Rectal smooth muscle tissue (tissue), 1 donor: Measurements from ENCODE around the gene CLP1.
A peak's percentile ranks its signal among the peaks of the same experiment; 100 is the strongest.

ENCODE experiments used
- H3K27ac ChIP-seq: one replicate; pipeline ENCODE4 v1.7.0; 2013; ENCODE audit warnings: low read depth, low read length, inconsistent platforms
- H3K27me3 ChIP-seq: one replicate; pipeline ENCODE4 v1.7.0; 2013; ENCODE audit warnings: low read length; ENCODE audit not compliant: control insufficient read depth, insufficient read depth
- H3K36me3 ChIP-seq: one replicate; pipeline ENCODE4 v1.7.0; 2013; ENCODE audit warnings: low read length; ENCODE audit not compliant: control insufficient read depth, insufficient read depth
- H3K4me1 ChIP-seq: one replicate; pipeline ENCODE4 v1.7.0; 2013; ENCODE audit warnings: low read length; ENCODE audit not compliant: control insufficient read depth, insufficient read depth
- H3K4me3 ChIP-seq: one replicate; pipeline ENCODE4 v1.7.0; 2013; ENCODE audit warnings: low read length
- H3K9ac ChIP-seq: one replicate; pipeline ENCODE4 v1.7.0; 2013; ENCODE audit warnings: low read length

CLP1 gene

GRCh38 chr11:57657194-57658022, at the start of gene CLP1:
Gene CLP1, plus strand, starts transcription at chr11:57657762. Its CDS starts 1,715 bp downstream, at chr11:57659477.
- Histone ChIP-seq H3K9ac (peak within 1 kb of the TSS; percentile 74), H3K4me3 (peak within 1 kb of the TSS; percentile 87), H3K27ac (peak within 1 kb of the TSS; percentile 92), H3K36me3 (peaks cover 8% of the 10 kb centered on the region), H3K4me1 (peaks cover 2% of the 10 kb centered on the region), H3K27me3 (no peaks in the 10 kb centered on the region)

GRCh38 chr11:57610170-57610569, 47.4 kb upstream of the CLP1 start:
- Histone ChIP-seq H3K27ac (no peak overlapping the region), H3K36me3 (no peaks in the 10 kb centered on the region), H3K27me3 (no peaks in the 10 kb centered on the region), H3K4me1 (no peaks in the 10 kb centered on the region), H3K4me3 (no peak overlapping the region), H3K9ac (no peak overlapping the region)

GRCh38 chr11:57614234-57614772, 43.3 kb upstream of the CLP1 start:
- H3K4me1 ChIP-seq = no peaks in the 10 kb centered on the region
- no peak overlapping the region for H3K4me3 ChIP-seq
- H3K27ac ChIP-seq = no peak overlapping the region
- H3K9ac ChIP-seq = no peak overlapping the region
- no peaks in the 10 kb centered on the region for H3K36me3 ChIP-seq
- no peaks in the 10 kb centered on the region for H3K27me3 ChIP-seq

- no peaks in the 10 kb centered on the region for H3K4me1 ChIP-seq
- no peaks in the 10 kb centered on the region for H3K36me3 ChIP-seq
- no peak overlapping the region for H3K9ac ChIP-seq
- no peak overlapping the region for H3K4me3 ChIP-seq
- no peaks in the 10 kb centered on the region for H3K27me3 ChIP-seq
- H3K27ac ChIP-seq = no peak overlapping the region
These were observed 42.3 kb upstream of the CLP1 start for GRCh38 chr11:57615308-57615707.

DNA sequence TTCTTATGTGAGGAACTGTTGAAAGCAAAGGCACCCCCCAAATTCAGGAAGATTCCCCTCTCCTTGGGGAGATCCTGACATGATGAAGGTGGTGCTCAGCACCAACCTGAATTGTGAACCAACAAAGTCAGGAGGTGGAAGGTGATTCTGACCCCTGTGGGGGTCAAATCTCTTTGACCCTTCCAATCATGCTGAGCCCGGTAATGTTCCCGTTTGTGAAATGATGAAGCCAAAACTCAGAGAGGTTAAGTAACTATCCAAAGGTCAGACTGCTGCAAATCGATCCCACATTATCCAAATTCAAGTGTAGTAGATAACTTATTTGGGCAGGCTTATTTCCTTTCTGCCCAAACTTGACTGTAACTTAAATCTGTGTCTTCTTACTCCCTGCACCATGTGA, 41.0 kb upstream of the CLP1 start:
- no peaks in the 10 kb centered on the region for H3K4me1 ChIP-seq
- no peaks in the 10 kb centered on the region for H3K36me3 ChIP-seq
- no peaks in the 10 kb centered on the region for H3K27me3 ChIP-seq
- no peak overlapping the region for H3K27ac ChIP-seq
- H3K9ac ChIP-seq = no peak overlapping the region
- H3K4me3 ChIP-seq = no peak overlapping the region

GRCh38 chr11:57618438-57618837, 39.1 kb upstream of the CLP1 start:
- no peak overlapping the region for H3K27ac ChIP-seq
- H3K36me3 ChIP-seq = no peaks in the 10 kb centered on the region

DNA sequence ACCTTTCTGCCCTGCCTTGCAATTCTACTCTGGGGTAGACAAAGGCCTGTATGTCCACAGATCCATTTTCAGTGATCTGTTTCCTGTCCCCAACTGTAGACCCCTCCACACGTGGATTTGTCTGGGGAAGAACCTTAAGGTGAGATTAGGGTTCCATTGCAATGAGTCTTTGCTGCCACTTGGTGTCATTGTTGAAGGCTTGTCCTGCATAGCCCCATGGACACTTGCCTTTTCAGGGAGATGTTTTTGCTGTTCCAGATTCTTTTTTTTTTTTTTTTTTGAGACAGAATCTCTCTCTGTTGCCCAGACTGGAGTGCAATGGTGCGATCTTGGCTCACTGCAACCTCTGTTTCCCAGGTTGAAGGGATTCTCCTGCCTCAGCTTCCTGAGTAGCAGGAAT, 38.2 kb upstream of the CLP1 start:
- Histone ChIP-seq H3K27ac (no peak overlapping the region), H3K4me3 (no peak overlapping the region), H3K4me1 (no peaks in the 10 kb centered on the region), H3K36me3 (no peaks in the 10 kb centered on the region), H3K27me3 (no peaks in the 10 kb centered on the region), H3K9ac (no peak overlapping the region)

More at GRCh38 chr11:57618438-57618837, 39.1 kb upstream of the CLP1 start:
- no peak overlapping the region for H3K4me3 ChIP-seq
- no peaks in the 10 kb centered on the region for H3K27me3 ChIP-seq
- no peaks in the 10 kb centered on the region for H3K4me1 ChIP-seq
- H3K9ac ChIP-seq = no peak overlapping the region

GRCh38 chr11:57620467-57620866, 37.1 kb upstream of the CLP1 start:
- Histone ChIP-seq H3K27me3 (no peaks in the 10 kb centered on the region), H3K36me3 (no peaks in the 10 kb centered on the region), H3K4me3 (no peak overlapping the region), H3K4me1 (no peaks in the 10 kb centered on the region), H3K27ac (no peak overlapping the region), H3K9ac (no peak overlapping the region)

GRCh38 chr11:57622263-57622662, 35.3 kb upstream of the CLP1 start:
- Histone ChIP-seq H3K27me3 (no peaks in the 10 kb centered on the region), H3K27ac (no peak overlapping the region), H3K36me3 (no peaks in the 10 kb centered on the region), H3K9ac (no peak overlapping the region), H3K4me3 (no peak overlapping the region), H3K4me1 (no peaks in the 10 kb centered on the region)

- Histone ChIP-seq H3K4me1 (no peaks in the 10 kb centered on the region), H3K27ac (no peak overlapping the region), H3K36me3 (no peaks in the 10 kb centered on the region), H3K27me3 (no peaks in the 10 kb centered on the region), H3K9ac (no peak overlapping the region), H3K4me3 (no peak overlapping the region)
These were observed 32.7 kb upstream of the CLP1 start for GRCh38 chr11:57624864-57625263.

- H3K9ac ChIP-seq = no peak overlapping the region
- H3K27ac ChIP-seq = no peak overlapping the region
- H3K36me3 ChIP-seq = no peaks in the 10 kb centered on the region
- no peak overlapping the region for H3K4me3 ChIP-seq
- no peaks in the 10 kb centered on the region for H3K4me1 ChIP-seq
- peaks cover 5% of the 10 kb centered on the region for H3K27me3 ChIP-seq
These were observed 30.7 kb upstream of the CLP1 start for GRCh38 chr11:57626895-57627294.

GRCh38 chr11:57630171-57630570, 27.4 kb upstream of the CLP1 start:
- H3K9ac ChIP-seq = no peak overlapping the region
- no peaks in the 10 kb centered on the region for H3K4me1 ChIP-seq
- no peaks in the 10 kb centered on the region for H3K36me3 ChIP-seq
- no peak overlapping the region for H3K27ac ChIP-seq
- no peak overlapping the region for H3K4me3 ChIP-seq
- peaks cover 5% of the 10 kb centered on the region for H3K27me3 ChIP-seq

- H3K36me3 ChIP-seq = no peaks in the 10 kb centered on the region
- peaks cover 5% of the 10 kb centered on the region for H3K27me3 ChIP-seq
- H3K4me1 ChIP-seq = no peaks in the 10 kb centered on the region
- no peak overlapping the region for H3K9ac ChIP-seq
- no peak overlapping the region for H3K4me3 ChIP-seq
- no peak overlapping the region for H3K27ac ChIP-seq
These were observed 25.4 kb upstream of the CLP1 start for GRCh38 chr11:57632116-57632515.
